Activated naive CD4-positive, alpha-beta T cell treated with anti-CD3 and anti-CD28 coated beads, Interleukin-2, amount 10 ng/mL, durations not matched to agents 7 days and 5 days (primary cell): ENCODE results near the gene SPAM1.
"Not testable (repeated sequence)": the region's sequence is repeated elsewhere in the genome, so short reads cannot be mapped to it uniquely, and the experiment has no call there.

ENCODE experiments used
- CTCF ChIA-PET: fragments of 350-600 bp; sonication (Branson Sonifier 250); formaldehyde crosslinking; loops from one replicate; lab custom pipeline; 2021; ENCODE audit warnings: antibody characterized with exemption; lab: Charles Lee
- DNase-seq: peaks from one replicate; pipeline ENCODE4 v3.0.0-alpha.2; 2020
- H3K27ac Mint-ChIP-seq: one replicate; pipeline ENCODE4 v1.8.0; 2021; ENCODE audit warnings: mild to moderate bottlenecking, moderate library complexity, mixed read lengths
- H3K27me3 Mint-ChIP-seq: one replicate; pipeline ENCODE4 v1.8.0; 2021; ENCODE audit warnings: mild to moderate bottlenecking, mixed read lengths
- H3K36me3 Mint-ChIP-seq: one replicate; pipeline ENCODE4 v1.8.0; 2021; ENCODE audit warnings: mixed read lengths
- H3K4me1 Mint-ChIP-seq: one replicate; pipeline ENCODE4 v1.8.0; 2021; ENCODE audit warnings: mixed read lengths
- H3K4me3 Mint-ChIP-seq: one replicate; pipeline ENCODE4 v1.8.0; 2021; ENCODE audit warnings: mild to moderate bottlenecking, moderate library complexity, mixed read lengths
- H3K9me3 Mint-ChIP-seq: one replicate; pipeline ENCODE4 v1.8.0; 2021; ENCODE audit warnings: mixed read lengths

Gene SPAM1

GRCh38 chr7:123977081-123977480, 52.0 kb downstream of the SPAM1 start:
- Mint-ChIP-seq H3K4me1 (no peaks in the 10 kb centered on the region), H3K9me3 (peaks cover under 1% of the 10 kb centered on the region), H3K36me3 (no peaks in the 10 kb centered on the region)

GRCh38 chr7:123979876-123980275, 54.8 kb downstream of the SPAM1 start:
- Mint-ChIP-seq H3K4me3 (no peak overlapping the region), H3K4me1 (no peaks in the 10 kb centered on the region), H3K36me3 (no peaks in the 10 kb centered on the region), H3K27ac (no peak overlapping the region), H3K27me3 (no peaks in the 10 kb centered on the region), H3K9me3 (peaks cover 2% of the 10 kb centered on the region)
- CTCF ChIA-PET: no interaction called here
- DNase-seq: no peak

More at GRCh38 chr7:123977081-123977480, 52.0 kb downstream of the SPAM1 start:
- H3K27ac Mint-ChIP-seq: no peak overlapping the region
- no peak overlapping the region for H3K4me3 Mint-ChIP-seq
- DNase-seq: no peak
- CTCF ChIA-PET: no interaction called here
- no peaks in the 10 kb centered on the region for H3K27me3 Mint-ChIP-seq

GRCh38 chr7:123987445-123987844, 62.4 kb downstream of the SPAM1 start:
- H3K4me1 Mint-ChIP-seq: no peaks in the 10 kb centered on the region
- H3K27ac Mint-ChIP-seq: no peak overlapping the region
- CTCF ChIA-PET: no interaction called here
- H3K27me3 Mint-ChIP-seq: no peaks in the 10 kb centered on the region
- no peaks in the 10 kb centered on the region for H3K36me3 Mint-ChIP-seq
- H3K9me3 Mint-ChIP-seq: no peaks in the 10 kb centered on the region
- DNase-seq: no peak
- H3K4me3 Mint-ChIP-seq: no peak overlapping the region

- Mint-ChIP-seq H3K4me1 (no peaks in the 10 kb centered on the region), H3K4me3 (no peak overlapping the region), H3K36me3 (no peaks in the 10 kb centered on the region), H3K9me3 (no peaks in the 10 kb centered on the region), H3K27me3 (no peaks in the 10 kb centered on the region), H3K27ac (no peak overlapping the region)
- DNase-seq: no peak
- CTCF ChIA-PET: no interaction called here
These were observed 68.0 kb downstream of the SPAM1 start for GRCh38 chr7:123992913-123993518.

GRCh38 chr7:123993996-123994395, 69.0 kb downstream of the SPAM1 start:
- Mint-ChIP-seq H3K4me1 (no peaks in the 10 kb centered on the region), H3K27me3 (no peaks in the 10 kb centered on the region), H3K4me3 (no peak overlapping the region), H3K9me3 (no peaks in the 10 kb centered on the region), H3K27ac (no peak overlapping the region), H3K36me3 (no peaks in the 10 kb centered on the region)
- CTCF ChIA-PET: no interaction called here
- no peak for DNase-seq

- Mint-ChIP-seq H3K27ac (no peak overlapping the region), H3K9me3 (no peaks in the 10 kb centered on the region), H3K36me3 (no peaks in the 10 kb centered on the region), H3K4me3 (no peak overlapping the region), H3K4me1 (no peaks in the 10 kb centered on the region), H3K27me3 (no peaks in the 10 kb centered on the region)
- CTCF ChIA-PET: no interaction called here
- no peak for DNase-seq
These were observed 69.4 kb downstream of the SPAM1 start for GRCh38 chr7:123994449-123994848.

GRCh38 chr7:123995617-123996326, 70.7 kb downstream of the SPAM1 start:
- Mint-ChIP-seq H3K9me3 (no peaks in the 10 kb centered on the region), H3K27me3 (no peaks in the 10 kb centered on the region), H3K36me3 (no peaks in the 10 kb centered on the region), H3K4me3 (no peak overlapping the region), H3K4me1 (no peaks in the 10 kb centered on the region), H3K27ac (no peak overlapping the region)
- DNase-seq: no peak
- CTCF ChIA-PET: no interaction called here

- CTCF ChIA-PET: no interaction called here
- Mint-ChIP-seq H3K9me3 (no peaks in the 10 kb centered on the region), H3K27ac (no peak overlapping the region), H3K36me3 (no peaks in the 10 kb centered on the region), H3K4me1 (no peaks in the 10 kb centered on the region), H3K4me3 (no peak overlapping the region), H3K27me3 (no peaks in the 10 kb centered on the region)
- no peak for DNase-seq
These were observed 71.2 kb downstream of the SPAM1 start for GRCh38 chr7:123996327-123996625.

GRCh38 chr7:123998921-123999320, 73.9 kb downstream of the SPAM1 start:
- CTCF ChIA-PET: no interaction called here
- Mint-ChIP-seq H3K36me3 (no peaks in the 10 kb centered on the region), H3K9me3 (peaks cover 5% of the 10 kb centered on the region), H3K4me1 (no peaks in the 10 kb centered on the region), H3K4me3 (no peak overlapping the region), H3K27ac (no peak overlapping the region), H3K27me3 (no peaks in the 10 kb centered on the region)
- DNase-seq: no peak

GRCh38 chr7:123999703-124000102, 74.7 kb downstream of the SPAM1 start:
- CTCF ChIA-PET: no interaction called here

GRCh38 chr7:124008296-124008695, 83.3 kb downstream of the SPAM1 start:
- H3K4me1 Mint-ChIP-seq, H3K9me3 Mint-ChIP-seq, H3K27me3 Mint-ChIP-seq, H3K4me3 Mint-ChIP-seq, DNase-seq, H3K27ac Mint-ChIP-seq, H3K36me3 Mint-ChIP-seq, CTCF ChIA-PET: not testable (repeated sequence)

More at GRCh38 chr7:123999703-124000102, 74.7 kb downstream of the SPAM1 start:
- no peak for DNase-seq
- Mint-ChIP-seq H3K4me1 (no peaks in the 10 kb centered on the region), H3K9me3 (peaks cover 5% of the 10 kb centered on the region), H3K27ac (no peak overlapping the region), H3K36me3 (no peaks in the 10 kb centered on the region), H3K27me3 (no peaks in the 10 kb centered on the region), H3K4me3 (no peak overlapping the region)

GRCh38 chr7:124009321-124009720, 84.3 kb downstream of the SPAM1 start:
- no peaks in the 10 kb centered on the region for H3K27me3 Mint-ChIP-seq
- H3K27ac Mint-ChIP-seq: no peak overlapping the region
- DNase-seq: no peak
- no peaks in the 10 kb centered on the region for H3K36me3 Mint-ChIP-seq
- H3K9me3 Mint-ChIP-seq: no peaks in the 10 kb centered on the region
- no peaks in the 10 kb centered on the region for H3K4me1 Mint-ChIP-seq
- no peak overlapping the region for H3K4me3 Mint-ChIP-seq
- CTCF ChIA-PET: no interaction called here
